Peyer's patch (tissue), 4 donors: Measurements from ENCODE around the gene PXDN.

Experiments
- POLR2A ChIP-seq, 2 donors: fragments of 450-650 bp; IDR thresholded peaks; one replicate each; pipeline ENCODE4 v1.5.1; 2017; ENCODE audit warnings: antibody characterized with exemption in 2 of 2, mild to moderate bottlenecking in 2 of 2, moderate library complexity in 2 of 2
- TF ChIP-seq, protein P1 (sequence below), 6 experiments: fragments of 450-650 bp in 4 of 6; fragments of 200-600 bp in 2 of 6; sonication (generic) in 1 of 6; IDR thresholded peaks; one replicate each; pipeline ENCODE4 v1.5.1; 2017 to 2019; ENCODE audit warnings: antibody characterized with exemption in 6 of 6, mild to moderate bottlenecking in 3 of 6, moderate library complexity in 1 of 6

DNA sequence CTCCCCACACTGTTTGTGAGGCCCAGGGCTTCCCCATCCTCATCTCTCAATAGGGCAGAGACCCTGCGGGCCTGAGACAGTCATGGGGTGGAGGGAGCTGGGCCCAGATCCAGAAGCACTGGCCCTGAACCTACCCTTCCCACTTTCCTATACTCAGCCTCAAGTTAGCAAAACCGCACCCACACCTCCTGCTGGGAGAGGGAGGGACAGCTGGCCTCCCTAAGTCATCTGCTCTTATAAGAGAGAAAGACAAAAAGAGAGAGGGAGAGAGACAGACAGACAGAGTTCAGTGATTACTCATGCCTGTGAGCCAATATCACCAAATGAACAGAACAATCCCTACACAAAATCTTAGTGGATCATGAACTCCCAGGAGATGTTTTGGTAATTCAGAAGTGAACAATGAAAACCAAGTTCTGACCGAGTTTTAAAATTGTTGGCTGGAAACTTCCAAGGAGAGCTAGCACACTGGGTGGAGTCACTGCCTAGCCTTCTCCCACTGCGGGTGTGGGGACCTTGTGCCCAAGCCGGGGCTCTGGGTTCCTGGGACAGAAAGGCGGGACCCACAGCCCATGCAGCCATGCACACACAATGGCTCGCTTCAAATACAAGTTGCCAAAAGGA lies 130.5 kb downstream of the PXDN start:
- TF ChIP-seq, protein P1, sequence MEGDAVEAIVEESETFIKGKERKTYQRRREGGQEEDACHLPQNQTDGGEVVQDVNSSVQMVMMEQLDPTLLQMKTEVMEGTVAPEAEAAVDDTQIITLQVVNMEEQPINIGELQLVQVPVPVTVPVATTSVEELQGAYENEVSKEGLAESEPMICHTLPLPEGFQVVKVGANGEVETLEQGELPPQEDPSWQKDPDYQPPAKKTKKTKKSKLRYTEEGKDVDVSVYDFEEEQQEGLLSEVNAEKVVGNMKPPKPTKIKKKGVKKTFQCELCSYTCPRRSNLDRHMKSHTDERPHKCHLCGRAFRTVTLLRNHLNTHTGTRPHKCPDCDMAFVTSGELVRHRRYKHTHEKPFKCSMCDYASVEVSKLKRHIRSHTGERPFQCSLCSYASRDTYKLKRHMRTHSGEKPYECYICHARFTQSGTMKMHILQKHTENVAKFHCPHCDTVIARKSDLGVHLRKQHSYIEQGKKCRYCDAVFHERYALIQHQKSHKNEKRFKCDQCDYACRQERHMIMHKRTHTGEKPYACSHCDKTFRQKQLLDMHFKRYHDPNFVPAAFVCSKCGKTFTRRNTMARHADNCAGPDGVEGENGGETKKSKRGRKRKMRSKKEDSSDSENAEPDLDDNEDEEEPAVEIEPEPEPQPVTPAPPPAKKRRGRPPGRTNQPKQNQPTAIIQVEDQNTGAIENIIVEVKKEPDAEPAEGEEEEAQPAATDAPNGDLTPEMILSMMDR (IDR thresholded peaks at IDR 0.05), result no peak
- no peak for TF ChIP-seq POLR2A (IDR thresholded peaks at IDR 0.05)
